Activated CD8-positive, alpha-beta memory T cell treated with anti-CD3 and anti-CD28 coated beads for 48 hours (primary cell): Measurements from ENCODE around the gene MDFI.

Experiments
- DNase-seq, 3 experiments: peaks; one replicate each; pipeline ENCODE4 v3.0.0-alpha.2; 2020; ENCODE audit warnings: low read depth in 2 of 3, low spot score in 2 of 3

The MDFI gene

GRCh38 chr6:41687501-41688175 is 49.4 kb downstream of the MDFI start:
- no peak for DNase-seq

- no peak for DNase-seq
Observed at GRCh38 chr6:41688256-41688965, 50.1 kb downstream of the MDFI start.

- no peak for DNase-seq
Observed at GRCh38 chr6:41689171-41690008, 51.1 kb downstream of the MDFI start.

- no peak for DNase-seq
Observed at GRCh38 chr6:41690541-41691330, 52.5 kb downstream of the MDFI start.

GRCh38 chr6:41691426-41692079 is 53.3 kb downstream of the MDFI start:
- DNase-seq = no peak

- DNase-seq = no peak
Observed at GRCh38 chr6:41692080-41692675, 53.9 kb downstream of the MDFI start.

- DNase-seq = no peak
Observed at GRCh38 chr6:41692730-41693129, 54.5 kb downstream of the MDFI start.

GRCh38 chr6:41693281-41694240 is 55.3 kb downstream of the MDFI start:
- no peak for DNase-seq

- no peak for DNase-seq
Observed at GRCh38 chr6:41694815-41695526, 56.7 kb downstream of the MDFI start.

- DNase-seq = no peak
Observed at GRCh38 chr6:41695825-41696224, 57.6 kb downstream of the MDFI start.

GRCh38 chr6:41696788-41697187 is 58.5 kb downstream of the MDFI start:
- DNase-seq = no peak

- DNase-seq = no peak
Observed at GRCh38 chr6:41697861-41698781, 59.9 kb downstream of the MDFI start.

- no peak for DNase-seq
Observed at GRCh38 chr6:41699063-41699462, 60.8 kb downstream of the MDFI start.

- DNase-seq = no peak
Observed at GRCh38 chr6:41700463-41701347, 62.4 kb downstream of the MDFI start.

- DNase-seq = no peak
Observed at GRCh38 chr6:41702089-41702745, 63.9 kb downstream of the MDFI start.
